HG03442 (cell line): ENCODE results near the gene PLEKHA8.
A peak's percentile ranks its signal among the peaks of the same experiment; 100 is the strongest.

Experiments used
- ATAC-seq: cut with Tn5 transposase; IDR thresholded peaks from one replicate; pipeline ENCODE4 v1.9.1; 2021; ENCODE audit warnings: mild to moderate bottlenecking, moderate library complexity; ENCODE audit not compliant: unreplicated experiment

PLEKHA8 gene

DNA sequence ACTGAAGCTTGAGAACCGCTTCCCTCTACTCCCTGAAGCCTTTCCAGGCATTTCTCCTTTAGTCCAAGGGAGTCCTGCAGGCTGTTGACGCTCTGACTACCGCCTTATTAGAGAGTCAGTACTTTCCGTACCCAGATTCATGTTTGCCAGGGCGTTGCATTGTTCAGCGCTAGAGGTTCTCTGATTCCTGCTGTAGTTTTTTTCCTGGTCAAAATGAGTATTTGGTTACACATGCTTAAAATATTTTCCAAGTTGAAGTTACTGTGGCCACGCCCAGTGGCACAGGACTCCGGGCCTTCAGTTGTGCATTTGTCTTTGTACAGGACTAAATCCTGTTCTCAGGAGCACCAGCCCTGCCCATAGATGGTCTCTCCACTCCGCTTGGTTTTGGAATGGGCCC lies 114.5 kb downstream of the PLEKHA8 start:
- ATAC-seq, result no peak

DNA sequence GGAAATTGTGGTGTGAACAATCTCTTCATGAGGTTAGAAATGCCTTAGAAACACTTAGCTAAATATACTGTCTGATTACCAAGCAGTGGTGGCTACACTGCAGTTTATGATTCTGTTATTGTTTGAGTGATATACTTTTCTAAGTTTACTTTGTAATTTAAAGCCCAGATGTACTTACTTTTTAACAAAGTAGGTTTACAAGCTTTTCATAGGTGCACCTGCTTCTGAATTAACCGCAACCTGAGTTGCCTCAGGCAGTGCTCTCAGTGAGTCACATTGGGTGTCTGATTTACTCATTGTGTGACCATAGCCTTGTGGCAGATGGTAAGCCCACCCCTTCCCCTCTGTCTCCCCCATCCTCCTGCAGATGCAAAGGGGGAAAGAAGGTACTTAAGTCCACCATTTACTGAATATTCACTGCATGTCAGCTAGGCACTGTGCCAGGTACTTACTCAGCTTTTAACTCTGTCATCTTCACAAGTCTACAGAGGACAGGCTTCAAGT lies 115.6 kb downstream of the PLEKHA8 start:
- no peak for ATAC-seq

DNA sequence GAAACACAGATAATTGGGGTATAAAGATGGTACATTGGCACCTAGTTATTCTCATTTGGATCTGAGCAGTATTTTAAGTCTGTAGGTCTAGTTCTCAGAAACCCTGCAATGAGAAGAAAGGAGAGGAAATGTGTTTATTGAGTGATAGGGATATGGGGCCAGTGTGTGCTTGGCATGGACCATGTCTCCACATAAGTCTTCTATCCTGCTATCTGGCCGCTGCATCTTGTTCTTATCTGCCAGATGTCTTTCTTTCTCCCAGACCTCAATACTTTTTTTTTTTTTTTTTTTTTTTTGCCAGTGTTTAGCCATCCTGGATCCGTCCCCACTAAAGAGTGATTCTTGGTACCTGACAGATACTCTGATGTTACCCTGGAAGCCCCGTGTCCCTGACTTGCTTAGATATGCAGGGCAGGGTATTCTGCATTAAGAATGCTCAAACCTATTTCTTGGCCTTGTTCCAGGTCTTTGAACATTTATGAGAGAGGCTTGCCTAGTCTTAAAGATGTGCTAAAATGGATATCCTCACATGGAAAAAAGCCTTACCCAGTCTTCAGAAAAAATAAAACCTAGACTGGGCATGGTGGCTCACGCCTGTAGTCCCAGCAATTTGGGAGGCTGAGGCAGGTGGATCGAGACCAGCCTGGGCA lies 116.6 kb downstream of the PLEKHA8 start:
- ATAC-seq, result no peak

DNA sequence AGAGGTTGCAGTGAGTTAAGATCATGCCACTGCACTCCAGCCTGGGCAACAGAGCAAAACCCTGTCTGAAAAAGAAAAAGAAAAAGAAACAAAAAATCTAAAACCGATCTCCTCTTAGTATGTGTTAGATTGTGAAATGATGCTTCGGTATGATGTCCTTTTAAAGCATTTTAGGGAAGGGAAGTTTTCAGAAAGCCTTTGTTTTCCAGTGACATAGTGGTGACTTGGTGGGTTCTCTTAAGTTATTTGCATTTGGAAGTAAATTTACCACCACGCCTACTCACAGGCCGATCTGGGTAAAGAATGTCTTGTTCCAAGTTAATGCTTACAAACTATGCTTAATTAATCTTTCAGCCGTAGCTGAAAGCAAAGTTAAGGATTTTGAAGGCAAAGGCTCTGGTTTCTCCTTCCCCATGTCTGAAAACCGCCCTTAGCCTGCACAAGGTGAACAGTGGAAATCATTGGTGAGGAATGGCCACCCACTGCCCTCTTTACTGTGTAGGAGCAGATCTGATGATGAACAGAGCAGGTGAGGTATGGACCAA lies 117.3 kb downstream of the PLEKHA8 start:
- no peak for ATAC-seq

DNA sequence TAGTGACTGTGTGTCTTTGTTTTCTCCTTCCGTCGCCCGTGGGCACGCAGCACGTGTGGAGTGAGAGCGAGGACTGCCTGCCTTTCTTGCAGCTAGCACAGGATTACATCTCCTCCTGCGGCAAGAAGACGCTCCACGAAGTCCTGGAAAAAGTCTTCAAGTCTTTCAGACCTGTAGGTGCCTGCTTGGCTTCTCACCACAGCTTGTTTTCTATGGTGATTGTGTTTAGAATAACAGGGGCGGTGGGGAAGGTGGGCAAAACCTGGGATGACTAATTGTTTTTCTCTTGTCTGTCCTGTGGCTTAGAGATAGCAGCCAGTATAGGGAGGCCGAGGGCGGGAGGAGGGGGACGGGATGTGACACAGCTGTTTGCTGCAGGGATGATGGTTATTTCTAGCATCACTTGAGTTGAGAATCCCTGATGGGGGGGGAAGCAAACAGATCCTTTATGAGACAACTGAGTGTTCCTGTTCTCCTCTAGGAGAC lies 118.0 kb downstream of the PLEKHA8 start:
- no peak for ATAC-seq

DNA sequence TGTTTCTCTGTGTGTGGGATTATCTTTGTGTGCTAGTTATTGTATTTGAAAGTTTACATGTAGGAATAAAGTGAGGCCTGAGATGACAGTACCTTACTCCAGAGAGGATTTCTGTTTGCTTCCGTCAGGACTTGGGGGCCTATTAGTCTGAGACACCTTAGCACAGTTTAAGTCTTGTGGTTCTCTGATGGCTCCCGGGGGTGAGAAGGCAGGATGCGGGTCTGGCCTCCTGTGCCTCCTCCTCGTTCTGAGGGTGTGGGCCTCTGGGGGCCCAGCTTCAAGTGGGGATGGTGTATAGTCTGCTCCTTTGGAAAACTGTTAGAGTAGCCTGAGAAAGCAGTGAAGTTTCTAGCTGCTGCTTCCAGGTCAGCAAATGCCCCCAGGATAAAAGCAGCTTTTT lies 119.0 kb downstream of the PLEKHA8 start:
- ATAC-seq, result no peak

DNA sequence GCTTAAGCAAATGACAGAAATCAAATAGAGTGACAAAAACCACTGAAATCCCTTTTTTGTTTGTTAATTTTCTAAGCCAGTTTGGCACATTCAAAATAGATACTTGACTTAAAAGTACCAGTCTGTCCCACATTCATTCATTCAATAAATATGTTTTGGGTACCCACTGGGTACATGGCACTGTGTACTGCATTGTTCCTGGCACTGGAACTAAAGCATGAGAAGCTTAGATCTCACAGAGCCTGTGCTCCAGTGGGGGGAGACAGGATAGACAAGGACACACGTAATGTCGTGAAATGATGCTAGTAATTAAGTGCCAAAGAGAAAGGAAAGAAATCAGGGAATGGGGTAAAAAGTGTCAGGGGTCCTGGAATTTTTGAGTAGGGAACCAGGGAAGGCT lies 119.6 kb downstream of the PLEKHA8 start:
- ATAC-seq, result no peak

DNA sequence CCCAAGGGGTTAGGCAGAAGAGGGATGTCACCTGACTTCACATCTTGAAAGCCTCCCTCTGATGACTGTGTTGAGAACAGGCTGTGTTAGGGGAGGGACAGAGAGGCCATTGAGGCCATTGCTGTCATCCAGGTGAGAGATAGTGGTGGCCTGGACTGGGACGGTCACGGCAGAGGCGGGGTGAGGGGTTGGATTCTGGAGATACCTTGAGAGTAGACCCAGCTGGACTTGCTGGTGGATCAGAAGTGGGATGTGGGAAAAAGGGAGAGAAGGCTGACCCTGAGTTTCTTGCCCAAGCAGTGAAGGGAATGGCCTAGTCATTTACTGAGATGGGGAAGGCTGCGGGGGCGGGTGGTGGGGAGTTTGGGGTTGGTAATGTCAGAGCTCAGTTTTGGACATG lies 120.2 kb downstream of the PLEKHA8 start:
- no peak for ATAC-seq

DNA sequence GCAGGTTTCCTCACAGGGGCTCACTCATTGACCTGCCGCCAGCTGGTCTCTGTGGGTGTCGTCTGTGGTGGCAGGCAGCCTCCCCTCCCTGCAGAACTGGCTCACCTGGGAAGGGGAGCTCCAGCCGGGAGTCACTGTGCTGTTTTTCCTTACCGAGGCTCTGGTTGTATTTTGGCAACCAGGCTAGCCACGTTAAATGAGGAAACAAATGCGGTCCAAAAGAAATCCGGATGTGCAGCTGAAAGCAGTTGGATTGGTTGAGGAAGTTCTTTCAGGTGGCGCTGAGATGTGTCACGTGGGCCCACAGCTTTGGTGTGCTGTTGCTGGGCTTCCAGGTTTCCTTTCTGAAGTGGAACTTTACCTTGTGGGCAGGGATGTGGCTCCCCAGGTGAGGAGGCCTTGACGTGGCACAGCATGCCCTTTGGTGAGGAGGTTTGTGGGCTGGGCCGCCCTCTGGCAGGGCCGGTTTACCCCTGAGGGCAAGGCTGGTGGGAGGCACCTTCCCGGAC lies 120.8 kb downstream of the PLEKHA8 start:
- no peak for ATAC-seq

DNA sequence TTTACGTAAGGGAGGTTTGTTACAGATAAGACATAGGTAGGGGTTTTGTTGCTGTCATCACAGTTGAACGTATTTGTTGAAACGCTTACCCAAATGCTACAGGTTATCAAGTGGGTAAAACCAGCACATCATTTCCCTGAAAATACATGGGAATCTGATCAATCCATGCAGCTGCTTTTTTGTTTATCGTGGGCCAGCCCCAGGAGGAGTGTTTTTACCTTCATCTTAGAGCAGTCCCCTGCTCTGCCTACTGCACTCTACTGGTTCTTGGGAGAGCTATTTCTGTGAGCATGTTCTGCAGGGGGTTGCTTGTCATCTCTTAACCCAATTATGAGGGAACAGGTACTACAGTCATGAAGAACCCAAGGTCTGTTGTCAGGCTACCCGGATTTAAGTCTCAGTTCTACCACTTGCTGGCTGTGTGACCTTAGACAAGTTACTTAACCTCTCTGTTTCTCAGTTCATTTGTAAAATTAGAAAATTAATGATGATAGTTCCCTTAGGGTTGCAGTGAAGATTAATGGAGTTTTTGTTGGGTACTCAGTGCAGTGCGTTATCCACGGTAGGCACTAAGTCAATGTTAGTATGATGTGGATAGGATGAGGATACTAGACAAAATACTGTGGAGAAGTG lies 121.5 kb downstream of the PLEKHA8 start:
- no peak for ATAC-seq

DNA sequence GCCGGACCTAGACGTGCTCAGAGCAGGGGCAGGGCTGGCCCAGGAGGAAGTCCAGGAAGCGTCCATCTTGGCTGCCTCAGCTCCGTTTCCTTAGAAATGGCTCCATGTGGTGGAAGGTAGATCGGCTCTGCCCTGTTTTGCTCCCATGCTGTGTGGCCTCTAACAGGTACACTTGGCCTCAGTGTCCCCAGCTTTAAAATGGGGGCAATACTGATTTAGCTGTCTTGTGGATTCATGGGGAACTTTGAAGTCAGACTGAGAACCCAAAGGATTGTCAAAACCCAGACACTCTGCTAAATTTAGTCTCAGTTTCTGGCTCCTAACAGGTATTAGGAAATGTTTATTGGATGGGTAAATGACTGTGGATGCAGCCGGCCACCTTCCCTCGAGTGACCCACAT lies 122.5 kb downstream of the PLEKHA8 start:
- no peak for ATAC-seq

DNA sequence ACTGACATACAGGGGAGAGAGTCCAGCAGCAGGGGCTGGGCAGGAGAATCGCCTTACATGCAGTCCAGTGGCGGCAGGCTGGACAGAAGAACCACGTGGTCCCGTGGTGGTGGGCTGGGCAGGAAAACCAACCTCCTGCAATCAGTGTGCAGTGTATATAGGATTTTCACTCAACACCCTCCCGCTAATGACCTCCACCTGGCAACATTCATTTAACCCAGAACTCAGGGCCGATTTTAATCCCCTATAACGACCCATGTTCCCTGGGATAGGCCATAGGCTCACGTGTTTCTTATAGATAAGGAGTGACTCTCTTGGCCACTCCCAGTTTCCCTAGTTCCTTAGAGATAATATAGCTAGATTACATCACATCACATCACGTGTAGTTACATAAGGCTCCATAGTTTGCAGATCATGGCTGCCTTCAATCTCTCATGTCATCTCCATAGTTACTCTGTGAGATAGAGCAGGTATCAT lies 125.9 kb downstream of the PLEKHA8 start:
- no peak for ATAC-seq

DNA sequence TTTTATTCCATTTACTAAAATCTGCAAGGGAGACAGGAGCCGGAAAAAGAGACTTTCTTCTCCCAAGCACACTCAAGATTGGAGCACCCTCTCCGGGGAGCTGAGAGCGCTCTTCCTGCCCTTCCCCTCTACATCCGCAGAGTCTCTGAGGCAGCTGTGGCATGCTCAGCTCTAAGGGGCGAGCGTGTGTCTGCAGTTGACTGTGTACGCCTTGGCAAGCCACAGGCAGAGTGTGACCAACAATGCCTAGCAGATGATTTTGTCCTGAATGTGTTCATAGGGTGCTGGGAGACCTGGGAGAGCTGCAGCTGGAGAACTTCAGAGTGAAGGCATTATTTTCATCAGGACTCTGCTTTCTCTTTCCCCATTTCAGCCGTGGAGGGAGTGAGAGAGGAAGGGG lies 127.3 kb downstream of the PLEKHA8 start:
- ATAC-seq, result no peak

DNA sequence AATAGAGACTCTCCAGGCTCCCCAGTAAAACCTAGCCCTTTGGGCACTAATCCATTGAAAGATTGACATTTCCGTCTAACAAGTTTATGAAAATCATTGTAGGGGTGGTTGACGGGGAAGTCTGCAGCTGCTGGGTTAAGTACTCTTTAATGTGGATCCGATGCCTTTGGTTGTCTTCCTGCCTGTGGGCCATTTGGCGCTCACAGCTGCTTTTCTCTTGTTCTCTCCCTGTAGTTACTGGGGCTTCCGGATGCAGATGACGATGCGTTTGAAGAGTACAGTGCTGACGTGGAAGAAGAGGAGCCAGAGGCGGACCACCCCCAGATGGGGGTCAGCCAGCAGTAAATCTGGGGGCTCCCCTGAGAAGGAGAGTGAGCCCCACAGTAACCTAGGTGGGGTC lies 129.0 kb downstream of the PLEKHA8 start:
- ATAC-seq, result no peak

DNA sequence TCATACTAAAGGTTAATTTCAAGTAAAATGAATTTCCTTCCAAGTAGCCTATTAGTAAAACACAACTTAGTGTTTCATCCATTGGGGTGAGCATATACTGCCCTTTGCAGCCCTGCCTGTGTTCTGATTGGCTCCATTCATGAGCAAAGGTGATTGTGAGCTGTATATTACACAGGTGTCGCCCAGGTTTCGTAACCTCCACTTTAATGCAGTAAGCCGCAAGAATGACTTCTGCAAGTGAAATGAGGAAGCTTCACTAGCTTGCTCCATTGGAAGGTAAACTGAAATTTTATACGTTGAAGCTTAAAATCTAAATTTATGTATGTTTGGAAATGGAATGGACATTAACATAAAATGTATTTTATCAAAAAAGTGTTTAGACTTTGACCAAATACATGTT lies 131.0 kb downstream of the PLEKHA8 start:
- peak; percentile 30 for ATAC-seq

DNA sequence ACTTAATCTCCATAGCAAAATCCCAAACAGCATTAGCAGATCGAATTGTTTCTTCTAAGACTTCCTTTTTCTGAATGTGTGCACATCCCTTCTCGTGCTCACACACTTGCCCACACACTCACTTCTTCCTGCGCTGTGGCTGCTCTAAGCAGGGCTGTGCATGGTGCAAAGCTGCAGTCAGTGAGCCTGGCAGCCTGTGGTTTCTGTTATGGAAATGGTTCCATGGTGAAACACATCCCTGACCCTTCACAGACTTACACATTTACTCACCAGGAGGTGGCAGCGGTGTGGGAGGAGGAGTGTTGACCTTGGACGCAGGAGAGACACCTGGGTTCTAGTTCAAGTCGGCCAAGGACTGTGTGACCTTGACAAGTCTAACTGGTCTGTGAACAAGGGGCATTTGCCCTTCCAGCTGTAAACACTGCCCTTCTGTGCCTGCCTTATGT lies 131.5 kb downstream of the PLEKHA8 start:
- ATAC-seq, result no peak

DNA sequence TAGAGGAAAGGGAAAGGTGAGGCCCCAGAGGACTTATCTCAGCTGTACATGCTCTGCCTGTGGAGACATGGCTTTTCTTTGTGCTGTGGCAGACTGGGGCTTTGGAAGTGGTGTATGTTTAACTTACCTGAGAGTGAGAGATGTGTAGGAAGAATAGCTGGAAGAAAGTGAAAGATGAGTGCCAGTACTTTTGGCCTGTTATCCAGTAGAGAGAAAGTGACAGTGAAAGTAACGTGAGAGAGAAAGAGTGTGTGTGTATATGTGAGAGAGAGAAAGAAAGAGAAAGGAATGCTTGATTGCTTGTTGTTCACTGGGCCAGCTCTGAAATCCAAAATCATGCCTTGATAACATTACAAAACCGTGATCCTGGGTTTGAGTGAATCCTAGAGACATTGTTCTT lies 132.1 kb downstream of the PLEKHA8 start:
- ATAC-seq, result no peak

DNA sequence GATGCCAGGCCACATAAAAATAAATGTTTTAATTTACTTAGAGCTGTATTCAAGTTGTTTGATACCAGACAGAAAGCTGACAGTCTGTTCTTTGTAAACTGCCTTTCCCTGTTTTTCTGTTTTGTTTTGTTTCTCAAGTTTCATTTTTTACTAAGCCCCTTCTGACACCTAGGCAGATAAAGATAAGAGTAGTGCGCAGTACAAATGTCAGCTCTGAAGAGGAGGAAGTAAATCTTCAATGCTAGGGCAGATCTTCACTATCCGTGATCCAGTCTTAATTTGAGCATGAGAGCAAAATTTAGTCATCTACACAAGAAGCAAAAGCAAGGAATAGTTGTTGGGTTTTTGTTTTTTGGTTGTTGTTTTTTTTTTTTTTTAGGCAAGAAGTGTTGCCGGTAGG lies 133.9 kb downstream of the PLEKHA8 start:
- no peak for ATAC-seq

DNA sequence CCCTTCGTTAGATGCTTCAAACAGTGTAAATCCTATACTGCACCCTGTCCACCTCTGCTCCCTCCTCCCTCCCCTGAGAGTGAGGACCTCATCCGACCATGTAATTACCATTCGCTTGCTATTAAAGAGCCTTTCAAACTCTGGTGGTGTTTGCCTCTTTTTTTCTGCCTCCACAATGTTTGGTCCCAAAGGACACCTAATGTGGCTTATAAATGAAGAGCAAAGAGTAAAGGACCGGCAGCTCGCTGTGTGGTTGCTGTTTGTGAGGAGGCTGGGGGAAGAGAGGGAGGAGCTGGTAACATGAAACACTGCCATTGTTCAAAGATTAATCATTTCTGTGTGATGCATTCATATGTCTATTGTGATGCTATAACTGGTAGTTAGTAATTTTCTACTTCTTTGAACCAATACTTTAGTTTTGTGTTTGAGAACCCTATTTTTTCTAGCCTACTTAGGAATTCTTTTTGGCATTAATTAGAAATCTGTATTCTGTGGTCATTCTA lies 134.5 kb downstream of the PLEKHA8 start:
- no peak for ATAC-seq

DNA sequence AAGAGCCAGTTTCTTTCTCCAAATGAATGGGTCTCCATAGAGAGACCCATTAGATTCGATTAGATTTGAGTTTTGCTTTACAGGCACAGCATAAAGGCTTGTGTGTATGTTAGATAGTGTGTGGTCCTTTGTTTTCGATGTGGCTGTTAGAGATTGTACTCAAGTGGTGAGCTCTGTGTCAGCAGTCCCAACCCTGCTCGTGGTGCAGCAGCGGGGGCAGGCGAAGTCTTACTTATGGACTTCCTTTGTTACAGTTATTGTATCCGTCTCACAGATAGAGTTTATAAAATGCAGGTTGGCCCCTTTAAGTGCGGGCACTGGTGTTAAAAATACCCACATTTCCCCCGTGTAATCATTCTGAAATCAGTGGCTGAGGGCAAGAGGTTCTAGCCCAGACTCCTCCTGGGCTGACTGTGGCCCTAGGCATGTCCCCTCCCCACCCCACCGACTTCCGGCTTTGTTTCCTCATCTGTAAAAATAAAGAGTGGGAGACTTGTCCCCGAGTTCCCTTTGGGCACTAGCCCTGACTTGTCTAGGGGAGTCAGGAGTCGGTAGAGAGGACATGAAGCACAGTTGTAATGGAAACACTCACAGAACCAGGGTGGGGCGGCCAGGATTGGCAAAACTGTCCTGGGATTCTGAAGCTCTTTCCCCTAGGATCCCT lies 135.2 kb downstream of the PLEKHA8 start:
- ATAC-seq, result peak; percentile 45

DNA sequence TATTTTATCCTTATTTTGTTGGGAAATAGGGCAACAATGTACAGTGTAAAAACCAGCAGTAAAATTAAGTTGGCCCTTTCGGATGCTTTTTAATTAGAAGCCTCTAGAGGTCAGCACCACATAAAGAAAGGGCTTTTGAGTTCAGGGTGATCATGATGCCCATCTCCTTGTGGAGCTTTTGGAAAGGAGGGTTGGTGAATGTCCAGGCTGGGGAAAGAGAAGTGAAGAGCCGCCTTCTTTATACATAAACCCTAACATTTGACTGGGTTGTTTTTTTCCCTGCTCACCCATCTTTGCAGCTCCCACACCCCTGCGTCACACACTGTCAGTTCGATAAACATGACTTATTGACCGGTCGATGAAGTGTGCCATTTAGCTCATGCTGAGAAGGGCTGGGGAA lies 136.4 kb downstream of the PLEKHA8 start:
- peak; percentile 34 for ATAC-seq
